GM12865 (cell line): Measurements from ENCODE around the gene CLEC3A.

Source experiments
- DNase-seq: peaks from one replicate; pipeline ENCODE4 v3.0.0; 2010; ENCODE audit warnings: low read depth
- H3K4me3 ChIP-seq: 2 replicates; pipeline ENCODE4 v1.5.1; 2011; ENCODE audit warnings: mild to moderate bottlenecking, low read depth, low read length, control low read depth
- CTCF ChIP-seq: IDR thresholded peaks from 2 replicates; pipeline ENCODE4 v1.5.1; 2011; ENCODE audit warnings: low read length, control low read depth, low read depth, inconsistent platforms; ENCODE audit not compliant: insufficient read depth; ENCODE audit errors: missing control alignments

The CLEC3A gene

GRCh38 chr16:78072275-78072674 is 49.9 kb downstream of the CLEC3A start:
- DNase-seq: no peak
- no peak for TF ChIP-seq CTCF

GRCh38 chr16:78075800-78076199 is 53.5 kb downstream of the CLEC3A start:
- no peak for TF ChIP-seq CTCF
- no peak for DNase-seq
- H3K4me3 ChIP-seq: no peak overlapping the region

More at GRCh38 chr16:78072275-78072674, 49.9 kb downstream of the CLEC3A start:
- H3K4me3 ChIP-seq: no peak overlapping the region

DNA sequence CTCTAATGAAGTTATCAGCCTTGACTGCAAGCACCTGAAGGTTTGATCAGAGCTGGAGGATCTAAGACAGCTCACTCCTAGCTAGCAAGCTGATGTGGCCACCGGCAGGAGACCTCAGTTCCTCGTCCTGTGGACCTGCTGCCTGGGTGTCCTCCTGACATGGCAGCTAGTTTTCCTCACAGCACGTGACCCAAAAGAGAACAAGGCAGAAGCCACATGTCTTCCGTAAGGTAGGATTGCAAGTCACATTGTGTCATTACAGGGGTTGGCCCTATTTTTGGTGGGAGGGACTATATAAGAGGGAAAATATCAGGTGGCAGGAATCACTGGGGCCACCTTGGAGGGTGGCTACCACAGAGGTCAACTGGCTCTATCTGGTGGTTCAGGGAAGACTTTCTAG is 59.0 kb downstream of the CLEC3A start:
- no peak for DNase-seq
- TF ChIP-seq CTCF: no peak
- no peak overlapping the region for H3K4me3 ChIP-seq
